Bronchial epithelial cell (primary cell): ENCODE results near the gene NELL1. TPM values are rescaled to one million over a fixed set of nuclear protein-coding genes. Genes with fewer than 3 reads are reported as not detected.

ENCODE experiments used
- DNase-seq: peaks from one replicate; pipeline ENCODE4 v3.0.0-alpha.2; 2010; ENCODE audit warnings: low read depth
- FAIRE-seq: peaks from 2 replicates; lab custom pipeline; 2011; peaks lifted over from hg19 to GRCh38; lab: Jason Lieb, UNC
- H3K27me3 ChIP-seq: 2 replicates; pipeline ENCODE4 v1.5.1; 2011; ENCODE audit warnings: low read length; ENCODE audit not compliant: control insufficient read depth, insufficient read depth
- H3K36me3 ChIP-seq: 2 replicates; pipeline ENCODE4 v1.5.1; 2011; ENCODE audit warnings: low read length; ENCODE audit not compliant: control insufficient read depth, insufficient read depth
- H3K4me3 ChIP-seq: 2 replicates; pipeline ENCODE4 v1.5.1; 2011; ENCODE audit warnings: mild to moderate bottlenecking, low read depth, low read length, control low read depth
- total RNA-seq: library from RNA; depleted of rRNA; stranded (reverse); fragments of >200 nt; gene quantifications from 2 replicates; pipeline ENCODE4 v1.2.1, GENCODE V29; 2014
- TF ChIP-seq, protein P1 (sequence below): IDR thresholded peaks from 2 replicates; pipeline ENCODE4 v1.5.1; 2011; ENCODE audit warnings: mild to moderate bottlenecking, moderate library complexity, low read length, control low read depth, inconsistent platforms; ENCODE audit not compliant: insufficient read depth, severe bottlenecking

The NELL1 gene
- total RNA-seq, 1 donor from 2014 or later, result not detected

DNA sequence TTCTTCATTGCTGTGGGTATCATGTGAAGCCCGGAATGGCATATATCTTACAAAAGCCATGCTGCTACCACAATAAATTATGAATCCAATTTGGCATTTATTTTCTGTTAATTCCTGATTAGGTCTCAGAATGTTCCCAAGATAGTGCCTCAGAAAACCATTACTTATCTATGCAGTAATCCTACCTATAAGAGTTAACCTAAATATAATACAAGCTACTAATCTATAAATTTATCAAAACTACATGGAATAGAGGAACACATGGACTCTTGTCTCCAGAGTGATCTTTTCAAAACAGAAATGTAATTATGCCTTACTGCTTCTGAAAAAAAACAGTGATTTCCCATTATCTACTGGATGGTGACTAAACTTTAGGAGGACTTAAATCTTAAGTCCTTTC, 835.7 kb downstream of the NELL1 start:
- Histone ChIP-seq H3K4me3 (no peak overlapping the region), H3K36me3 (no peaks in the 10 kb centered on the region), H3K27me3 (no peaks in the 10 kb centered on the region)
- FAIRE-seq (no peak), DNase-seq (no peak)
- TF ChIP-seq, protein P1, sequence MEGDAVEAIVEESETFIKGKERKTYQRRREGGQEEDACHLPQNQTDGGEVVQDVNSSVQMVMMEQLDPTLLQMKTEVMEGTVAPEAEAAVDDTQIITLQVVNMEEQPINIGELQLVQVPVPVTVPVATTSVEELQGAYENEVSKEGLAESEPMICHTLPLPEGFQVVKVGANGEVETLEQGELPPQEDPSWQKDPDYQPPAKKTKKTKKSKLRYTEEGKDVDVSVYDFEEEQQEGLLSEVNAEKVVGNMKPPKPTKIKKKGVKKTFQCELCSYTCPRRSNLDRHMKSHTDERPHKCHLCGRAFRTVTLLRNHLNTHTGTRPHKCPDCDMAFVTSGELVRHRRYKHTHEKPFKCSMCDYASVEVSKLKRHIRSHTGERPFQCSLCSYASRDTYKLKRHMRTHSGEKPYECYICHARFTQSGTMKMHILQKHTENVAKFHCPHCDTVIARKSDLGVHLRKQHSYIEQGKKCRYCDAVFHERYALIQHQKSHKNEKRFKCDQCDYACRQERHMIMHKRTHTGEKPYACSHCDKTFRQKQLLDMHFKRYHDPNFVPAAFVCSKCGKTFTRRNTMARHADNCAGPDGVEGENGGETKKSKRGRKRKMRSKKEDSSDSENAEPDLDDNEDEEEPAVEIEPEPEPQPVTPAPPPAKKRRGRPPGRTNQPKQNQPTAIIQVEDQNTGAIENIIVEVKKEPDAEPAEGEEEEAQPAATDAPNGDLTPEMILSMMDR, result no peak

DNA sequence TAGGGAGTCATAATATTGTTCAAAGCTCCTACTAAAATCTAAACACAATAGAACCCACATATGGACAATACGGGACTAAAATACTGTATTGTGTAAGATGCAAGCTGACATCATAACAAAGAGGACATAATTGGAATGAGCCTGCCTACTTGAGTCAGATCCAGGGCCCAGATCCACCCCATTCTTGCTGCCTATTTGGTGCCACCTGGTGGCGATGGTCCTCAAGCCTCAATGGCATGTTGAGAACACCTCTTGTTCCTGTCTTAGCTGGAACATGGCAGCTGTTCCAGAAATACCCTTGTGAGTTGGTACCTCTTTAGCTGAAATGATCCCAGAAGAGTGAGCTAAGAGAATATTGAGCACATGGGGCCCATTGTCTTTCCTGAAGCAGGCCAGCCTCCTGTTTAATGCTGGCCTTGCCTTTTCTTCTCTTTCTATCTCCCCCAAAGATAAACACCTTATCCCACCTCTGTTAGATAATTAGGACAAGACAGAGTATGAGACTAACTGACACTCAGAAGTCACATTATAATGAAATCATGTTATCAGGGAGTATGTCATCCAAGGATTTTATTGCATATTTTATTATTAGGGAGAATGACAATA, 842.6 kb downstream of the NELL1 start:
- peak; percentile 85 for FAIRE-seq
- Histone ChIP-seq H3K4me3 (no peak overlapping the region), H3K27me3 (no peaks in the 10 kb centered on the region), H3K36me3 (no peaks in the 10 kb centered on the region)
- peak; percentile 81 for DNase-seq
- TF ChIP-seq, protein P1, result peak; percentile 83

DNA sequence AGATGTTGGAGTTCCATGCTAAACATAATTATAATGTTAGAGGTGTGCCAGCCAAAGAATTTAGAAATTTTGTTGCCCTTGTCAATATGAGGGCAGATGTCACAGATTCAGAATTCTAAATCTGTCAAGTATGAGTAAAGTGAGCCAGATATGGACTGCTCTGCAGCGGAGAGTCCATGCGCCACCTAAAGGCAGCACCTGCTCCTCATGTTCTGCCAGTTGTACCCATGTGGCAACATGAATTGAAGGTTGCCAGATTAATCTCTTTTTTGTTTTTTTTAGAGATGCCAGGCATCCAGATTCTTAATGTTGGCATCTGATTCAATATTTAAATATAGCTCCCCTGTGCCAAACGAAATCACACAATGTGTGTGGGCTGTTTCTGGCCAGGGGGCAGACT, 844.9 kb downstream of the NELL1 start:
- H3K36me3 ChIP-seq, result no peaks in the 10 kb centered on the region
- DNase-seq (peak; percentile 17), FAIRE-seq (no peak)
- no peak overlapping the region for H3K4me3 ChIP-seq
- H3K27me3 ChIP-seq, result no peaks in the 10 kb centered on the region
- TF ChIP-seq, protein P1, result peak; percentile 48

DNA sequence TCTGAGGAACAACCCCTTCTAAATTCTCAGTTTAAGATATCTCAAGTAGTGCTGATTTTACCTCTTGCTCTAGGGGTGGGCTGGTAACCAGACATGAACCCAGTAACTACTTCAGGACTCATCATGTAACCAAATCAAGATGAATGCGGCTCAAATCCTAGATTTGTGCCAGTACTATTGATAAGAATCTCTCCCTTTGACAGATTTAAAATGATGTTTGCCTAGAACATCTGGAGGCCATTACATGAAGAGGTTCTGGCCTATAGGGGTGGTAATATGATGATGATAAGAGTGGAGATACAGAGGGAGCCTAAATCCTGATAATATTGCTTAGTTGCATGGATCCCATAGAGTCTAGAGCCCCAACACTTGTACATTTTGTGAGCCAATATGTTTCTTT, 850.9 kb downstream of the NELL1 start:
- TF ChIP-seq, protein P1, result no peak
- Histone ChIP-seq H3K27me3 (no peaks in the 10 kb centered on the region), H3K4me3 (no peak overlapping the region), H3K36me3 (no peaks in the 10 kb centered on the region)
- FAIRE-seq, result no peak
- DNase-seq, result no peak

DNA sequence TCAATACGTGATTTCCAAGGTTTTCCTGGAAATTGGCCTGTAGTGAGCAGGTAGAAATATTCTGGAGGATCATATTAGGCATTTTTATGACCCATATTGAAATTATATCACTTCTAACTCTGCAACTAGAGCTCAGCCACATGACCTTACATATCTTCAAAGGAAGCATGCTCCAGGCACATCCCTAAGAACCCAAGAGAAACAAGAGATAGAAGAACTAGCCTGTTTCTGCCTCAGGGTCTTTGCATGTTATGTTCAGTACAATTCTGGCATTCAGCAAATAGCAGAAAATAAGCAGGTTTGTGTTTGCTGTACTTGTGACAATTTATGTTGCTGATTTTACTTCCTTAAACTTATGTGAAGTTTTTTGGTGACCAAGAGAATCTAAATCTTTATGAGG, 859.8 kb downstream of the NELL1 start:
- DNase-seq, result no peak
- H3K4me3 ChIP-seq, result no peak overlapping the region
- TF ChIP-seq, protein P1, result no peak
- FAIRE-seq, result no peak
- H3K27me3 ChIP-seq, result no peaks in the 10 kb centered on the region
- no peaks in the 10 kb centered on the region for H3K36me3 ChIP-seq

DNA sequence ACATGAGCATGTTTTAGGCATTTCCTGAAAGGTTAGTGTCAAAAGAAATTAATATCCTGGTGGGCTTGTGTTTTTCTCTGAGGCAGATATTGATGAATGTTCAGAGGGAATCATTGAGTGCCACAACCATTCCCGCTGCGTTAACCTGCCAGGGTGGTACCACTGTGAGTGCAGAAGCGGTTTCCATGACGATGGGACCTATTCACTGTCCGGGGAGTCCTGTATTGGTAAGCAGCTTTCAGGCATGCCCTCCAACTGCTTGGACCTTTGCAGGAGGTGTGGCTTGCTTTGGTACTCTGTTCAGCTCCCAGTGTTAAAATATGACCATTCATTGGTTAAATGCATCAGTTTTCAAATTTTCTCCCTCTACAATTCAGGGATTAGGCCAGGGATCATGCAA, 864.9 kb downstream of the NELL1 start:
- Histone ChIP-seq H3K4me3 (no peak overlapping the region), H3K27me3 (no peaks in the 10 kb centered on the region), H3K36me3 (no peaks in the 10 kb centered on the region)
- FAIRE-seq (no peak), DNase-seq (no peak)
- TF ChIP-seq, protein P1, result no peak
